ENCODE measurements around the gene M1AP. TPM values are rescaled to one million over a fixed set of nuclear protein-coding genes. Genes with fewer than 3 reads are reported as not detected.

The M1AP gene
- total and polyA plus RNA-seq, 7 donors = 0.01 to 0.21 TPM; not detected in 5

DNA sequence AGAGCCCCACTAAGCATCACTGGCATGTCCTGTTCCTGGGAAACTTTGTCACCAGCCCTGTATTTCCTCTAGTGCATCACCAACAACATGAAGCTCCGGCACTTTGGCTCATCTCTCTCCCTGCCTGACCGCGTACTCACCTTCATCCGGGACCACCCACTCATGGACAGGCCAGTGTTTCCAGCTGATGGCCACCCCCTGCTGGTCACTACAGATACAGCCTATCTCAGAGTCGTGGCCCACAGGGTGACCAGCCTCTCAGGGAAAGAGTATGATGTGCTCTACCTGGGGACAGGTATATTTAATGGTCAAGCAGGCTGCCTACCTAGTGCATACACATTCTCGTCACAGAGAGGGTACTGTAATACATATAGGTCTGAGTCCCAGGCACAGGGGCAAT, 27.0 kb upstream of the M1AP start:
- WGBS, 3 donors = 81 to 92% (median 88%) methylated on average over 6 of the region's 6 CpGs
- no peak for ATAC-seq
- H3K9me3 ChIP-seq = no peaks in the 10 kb centered on the region
- intact Hi-C loops (cut with DNase I) = no loop called here
- H3K27me3 ChIP-seq (ENCODE audit: insufficient read depth in 3 of 3, low read length in 2 of 3) = no peaks in the 10 kb centered on the region
- no peak overlapping the region for H3K4me3 ChIP-seq
- peaks cover 0 to 31% of the 10 kb centered on the region in 2 donors for H3K36me3 ChIP-seq (ENCODE audit: insufficient read depth in 1 of 2, low read depth in 1 of 2)
- TF ChIP-seq, protein P1, sequence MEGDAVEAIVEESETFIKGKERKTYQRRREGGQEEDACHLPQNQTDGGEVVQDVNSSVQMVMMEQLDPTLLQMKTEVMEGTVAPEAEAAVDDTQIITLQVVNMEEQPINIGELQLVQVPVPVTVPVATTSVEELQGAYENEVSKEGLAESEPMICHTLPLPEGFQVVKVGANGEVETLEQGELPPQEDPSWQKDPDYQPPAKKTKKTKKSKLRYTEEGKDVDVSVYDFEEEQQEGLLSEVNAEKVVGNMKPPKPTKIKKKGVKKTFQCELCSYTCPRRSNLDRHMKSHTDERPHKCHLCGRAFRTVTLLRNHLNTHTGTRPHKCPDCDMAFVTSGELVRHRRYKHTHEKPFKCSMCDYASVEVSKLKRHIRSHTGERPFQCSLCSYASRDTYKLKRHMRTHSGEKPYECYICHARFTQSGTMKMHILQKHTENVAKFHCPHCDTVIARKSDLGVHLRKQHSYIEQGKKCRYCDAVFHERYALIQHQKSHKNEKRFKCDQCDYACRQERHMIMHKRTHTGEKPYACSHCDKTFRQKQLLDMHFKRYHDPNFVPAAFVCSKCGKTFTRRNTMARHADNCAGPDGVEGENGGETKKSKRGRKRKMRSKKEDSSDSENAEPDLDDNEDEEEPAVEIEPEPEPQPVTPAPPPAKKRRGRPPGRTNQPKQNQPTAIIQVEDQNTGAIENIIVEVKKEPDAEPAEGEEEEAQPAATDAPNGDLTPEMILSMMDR (IDR thresholded peaks at IDR 0.05) = no peak
- H3K27ac ChIP-seq = no peak overlapping the region
- no peak for DNase-seq
- H3K4me1 ChIP-seq = no peaks in the 10 kb centered on the region

DNA sequence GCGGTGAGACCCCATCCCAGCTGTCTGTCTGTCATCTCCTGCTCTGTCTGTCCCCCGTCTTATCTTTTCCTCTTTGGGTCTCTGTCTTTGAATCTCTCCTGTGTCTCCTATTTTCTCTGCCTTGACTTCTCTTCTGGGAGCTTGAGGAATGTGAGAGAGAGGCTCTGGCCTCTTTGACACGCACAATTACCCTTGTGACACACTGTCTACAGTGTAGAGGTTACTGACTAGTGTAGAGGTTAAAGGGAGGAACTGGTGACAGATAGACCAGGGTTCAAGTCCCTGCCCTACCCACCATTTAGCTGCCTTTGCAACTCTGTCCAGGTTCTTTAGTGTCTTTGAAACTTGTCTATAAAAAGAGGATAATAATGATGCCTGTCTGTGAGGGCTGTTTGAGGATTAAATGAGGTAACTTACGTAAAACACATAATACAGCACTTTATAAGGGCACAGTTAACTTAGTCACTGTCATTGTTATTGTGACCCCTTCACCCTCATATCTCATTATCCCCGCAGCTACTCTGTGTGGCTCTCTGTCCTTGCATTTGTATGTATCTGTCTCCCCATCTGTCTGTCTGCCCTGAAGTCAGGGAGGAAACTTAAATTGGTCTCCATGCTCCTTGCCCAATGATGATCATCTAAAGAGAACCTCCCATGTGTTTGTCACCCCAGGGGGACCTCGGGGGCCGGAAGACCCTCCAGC, 25.8 kb upstream of the M1AP start:
- Histone ChIP-seq H3K9me3 (no peaks in the 10 kb centered on the region), H3K27ac (no peak overlapping the region), H3K36me3 (ENCODE audit: insufficient read depth in 1 of 2, low read depth in 1 of 2) (peaks cover 0 to 23% of the 10 kb centered on the region in 2 donors), H3K27me3 (ENCODE audit: insufficient read depth in 3 of 3, low read length in 2 of 3) (no peaks in the 10 kb centered on the region), H3K4me1 (no peaks in the 10 kb centered on the region), H3K4me3 (no peak overlapping the region)
- TF ChIP-seq, protein P1 (IDR thresholded peaks at IDR 0.05) = no peak
- 88 to 94% (median 89%) methylated on average over 7 of the region's 7 CpGs for WGBS, 3 donors
- DNase-seq (no peak), ATAC-seq (no peak)
- intact Hi-C loops (cut with DNase I) = no loop called here

DNA sequence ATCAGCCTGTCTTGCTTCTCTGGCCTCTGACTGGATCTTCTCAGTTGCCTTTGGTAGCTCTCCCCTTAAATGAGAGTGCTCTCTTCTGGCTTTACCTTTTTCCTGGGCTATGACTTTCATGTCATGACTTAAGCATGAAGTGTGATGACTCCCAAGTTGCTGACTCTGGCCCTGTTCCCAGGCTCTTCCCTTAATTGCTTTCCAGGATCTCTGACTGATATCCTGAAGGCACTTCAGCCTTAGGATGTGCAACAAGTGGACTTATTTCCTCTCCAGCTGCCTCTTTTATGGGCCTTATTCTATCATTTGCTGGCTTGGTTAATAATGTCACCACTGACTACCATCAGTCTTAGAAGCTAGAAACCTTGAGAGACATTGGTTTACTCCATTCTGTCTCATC, 23.3 kb upstream of the M1AP start:
- intact Hi-C loops (cut with DNase I) = no loop called here
- Histone ChIP-seq H3K4me1 (no peaks in the 10 kb centered on the region), H3K27ac (no peak overlapping the region), H3K36me3 (ENCODE audit: insufficient read depth in 1 of 2, low read depth in 1 of 2) (peaks cover 0 to 17% of the 10 kb centered on the region in 2 donors), H3K27me3 (ENCODE audit: insufficient read depth in 3 of 3, low read length in 2 of 3) (no peaks in the 10 kb centered on the region), H3K4me3 (no peak overlapping the region), H3K9me3 (no peaks in the 10 kb centered on the region)
- ATAC-seq (no peak), DNase-seq (no peak)
- TF ChIP-seq, protein P1 (IDR thresholded peaks at IDR 0.05) = no peak

DNA sequence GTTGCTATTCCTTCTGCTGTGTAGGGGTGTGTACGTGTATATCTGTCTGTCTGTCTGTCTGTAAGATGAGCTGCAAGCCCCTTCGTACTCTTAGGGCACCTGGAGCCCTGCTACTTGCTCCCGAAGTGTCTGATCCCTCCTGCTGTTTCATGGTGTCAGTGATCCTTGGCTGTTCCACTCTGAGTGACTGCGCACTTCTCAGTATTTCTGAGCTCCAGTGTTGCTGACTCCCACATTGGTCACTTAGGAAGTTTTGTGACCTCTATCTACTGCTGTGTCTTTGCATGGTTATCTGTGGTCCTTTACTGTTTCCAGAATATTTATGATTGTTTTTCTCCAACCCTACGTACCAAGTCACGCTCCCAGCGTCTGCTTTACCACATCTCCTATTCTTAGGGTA, 22.1 kb upstream of the M1AP start:
- 77 to 83% (median 80%) methylated on average over 7 of the region's 7 CpGs for WGBS, 3 donors
- DNase-seq (no peak), ATAC-seq (no peak)
- Histone ChIP-seq H3K27ac (no peak overlapping the region), H3K9me3 (no peaks in the 10 kb centered on the region), H3K4me3 (no peak overlapping the region), H3K27me3 (ENCODE audit: insufficient read depth in 3 of 3, low read length in 2 of 3) (no peaks in the 10 kb centered on the region), H3K4me1 (no peaks in the 10 kb centered on the region), H3K36me3 (ENCODE audit: insufficient read depth in 1 of 2, low read depth in 1 of 2) (peaks cover 0 to 4% of the 10 kb centered on the region in 2 donors)
- intact Hi-C loops (cut with DNase I) = no loop called here
- TF ChIP-seq, protein P1 (IDR thresholded peaks at IDR 0.05) = no peak

DNA sequence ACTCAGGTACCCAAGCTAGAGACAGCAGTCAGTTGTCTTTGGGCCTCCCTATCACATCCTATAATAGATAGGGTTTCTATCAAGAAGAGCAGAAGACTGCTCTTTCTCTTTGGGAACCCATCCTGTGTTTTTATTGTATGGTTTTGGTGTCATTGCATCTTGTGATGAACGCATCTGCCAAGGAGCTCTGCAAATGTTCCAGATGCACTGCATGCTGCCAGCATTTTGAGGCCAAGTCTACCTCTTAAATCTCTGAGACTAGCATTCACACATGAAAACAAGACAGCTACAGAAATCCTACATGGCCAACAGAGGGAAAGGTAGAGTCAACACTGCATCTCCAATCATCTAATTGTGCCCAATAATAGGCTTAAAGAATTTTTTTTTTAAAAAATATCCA, 20.0 kb upstream of the M1AP start:
- TF ChIP-seq, protein P1 (IDR thresholded peaks at IDR 0.05) = no peak
- Histone ChIP-seq H3K4me3 (no peak overlapping the region), H3K9me3 (no peaks in the 10 kb centered on the region), H3K36me3 (ENCODE audit: insufficient read depth in 1 of 2, low read depth in 1 of 2) (peaks cover 0 to under 1% of the 10 kb centered on the region in 2 donors), H3K27me3 (ENCODE audit: insufficient read depth in 3 of 3, low read length in 2 of 3) (no peaks in the 10 kb centered on the region), H3K4me1 (no peaks in the 10 kb centered on the region), H3K27ac (no peak overlapping the region)
- WGBS, 3 donors = 56 to 79% (median 77%) methylated on average over 1 of the region's 1 CpG
- intact Hi-C loops (cut with DNase I) = no loop called here
- no peak for ATAC-seq
- DNase-seq = no peak

All from psoas muscle (tissue), 8 donors.